Measurements from ENCODE around the gene DMC1. TPM values are rescaled to one million over a fixed set of nuclear protein-coding genes. Genes with fewer than 3 reads are reported as not detected.

DMC1 gene
- total RNA-seq, 4 donors from 2014 or later: 1.1 to 7.2 (median 5.2) TPM; not detected in 1

DNA sequence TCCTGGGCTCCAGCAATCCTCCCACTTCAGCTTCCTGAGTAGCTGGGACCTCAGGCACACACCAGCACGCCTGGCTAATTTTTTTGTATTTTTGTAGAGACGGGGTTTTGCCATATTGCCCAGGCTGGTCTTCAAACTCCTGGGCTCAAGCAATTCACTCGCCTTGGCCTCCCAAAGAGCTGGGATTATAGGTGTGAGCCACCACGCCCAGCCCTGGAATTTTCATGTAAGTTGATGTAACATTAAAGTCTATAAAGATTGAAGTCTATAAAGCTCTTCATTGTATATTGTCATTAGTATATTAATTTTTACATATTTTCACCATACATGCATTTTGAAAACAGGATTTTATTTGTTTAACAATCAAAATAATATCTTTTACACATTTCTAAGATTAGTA, 51.4 kb downstream of the DMC1 start:
- H3K9me3 ChIP-seq: no peaks in the 10 kb centered on the region
- TF ChIP-seq POLR2A (IDR thresholded peaks at IDR 0.05): no peak
- TF ChIP-seq, protein P1, sequence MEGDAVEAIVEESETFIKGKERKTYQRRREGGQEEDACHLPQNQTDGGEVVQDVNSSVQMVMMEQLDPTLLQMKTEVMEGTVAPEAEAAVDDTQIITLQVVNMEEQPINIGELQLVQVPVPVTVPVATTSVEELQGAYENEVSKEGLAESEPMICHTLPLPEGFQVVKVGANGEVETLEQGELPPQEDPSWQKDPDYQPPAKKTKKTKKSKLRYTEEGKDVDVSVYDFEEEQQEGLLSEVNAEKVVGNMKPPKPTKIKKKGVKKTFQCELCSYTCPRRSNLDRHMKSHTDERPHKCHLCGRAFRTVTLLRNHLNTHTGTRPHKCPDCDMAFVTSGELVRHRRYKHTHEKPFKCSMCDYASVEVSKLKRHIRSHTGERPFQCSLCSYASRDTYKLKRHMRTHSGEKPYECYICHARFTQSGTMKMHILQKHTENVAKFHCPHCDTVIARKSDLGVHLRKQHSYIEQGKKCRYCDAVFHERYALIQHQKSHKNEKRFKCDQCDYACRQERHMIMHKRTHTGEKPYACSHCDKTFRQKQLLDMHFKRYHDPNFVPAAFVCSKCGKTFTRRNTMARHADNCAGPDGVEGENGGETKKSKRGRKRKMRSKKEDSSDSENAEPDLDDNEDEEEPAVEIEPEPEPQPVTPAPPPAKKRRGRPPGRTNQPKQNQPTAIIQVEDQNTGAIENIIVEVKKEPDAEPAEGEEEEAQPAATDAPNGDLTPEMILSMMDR (IDR thresholded peaks at IDR 0.05): no peak
- intact Hi-C loops (cut with DNase I): no loop called here
- no peaks in the 10 kb centered on the region for H3K4me1 ChIP-seq
- H3K36me3 ChIP-seq: no peaks in the 10 kb centered on the region
- WGBS, 2 donors: 78 to 86% methylated on average over 4 of the region's 4 CpGs
- H3K27ac ChIP-seq: no peak overlapping the region
- H3K4me3 ChIP-seq: no peak overlapping the region
- no peak for DNase-seq
- H3K27me3 ChIP-seq: no peaks in the 10 kb centered on the region

DNA sequence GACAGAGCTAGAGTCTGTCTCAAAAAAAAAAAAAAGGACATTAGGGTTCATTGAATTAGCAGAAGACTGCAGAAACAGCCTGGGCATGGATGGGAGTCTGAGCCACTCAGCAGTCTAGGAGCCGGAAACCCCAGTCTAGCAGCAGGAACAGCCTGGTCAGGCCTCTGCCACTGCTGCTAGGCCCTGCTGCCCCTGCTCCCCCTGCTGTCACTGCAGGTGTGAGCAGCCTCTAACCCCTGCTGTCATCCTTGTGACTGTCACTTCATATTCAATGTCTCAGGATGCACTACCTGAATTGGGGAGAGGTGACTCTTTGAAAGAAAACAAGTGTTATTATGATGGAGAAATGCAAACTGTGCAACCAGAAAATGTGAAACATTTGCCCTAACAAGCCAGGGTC, 56.9 kb downstream of the DMC1 start:
- WGBS, 2 donors: 78 to 93% methylated on average over 1 of the region's 1 CpG
- no peak for TF ChIP-seq POLR2A (IDR thresholded peaks at IDR 0.05)
- TF ChIP-seq, protein P1 (IDR thresholded peaks at IDR 0.05): peak in 2 of 6 experiments; percentile 7 to 14

DNA sequence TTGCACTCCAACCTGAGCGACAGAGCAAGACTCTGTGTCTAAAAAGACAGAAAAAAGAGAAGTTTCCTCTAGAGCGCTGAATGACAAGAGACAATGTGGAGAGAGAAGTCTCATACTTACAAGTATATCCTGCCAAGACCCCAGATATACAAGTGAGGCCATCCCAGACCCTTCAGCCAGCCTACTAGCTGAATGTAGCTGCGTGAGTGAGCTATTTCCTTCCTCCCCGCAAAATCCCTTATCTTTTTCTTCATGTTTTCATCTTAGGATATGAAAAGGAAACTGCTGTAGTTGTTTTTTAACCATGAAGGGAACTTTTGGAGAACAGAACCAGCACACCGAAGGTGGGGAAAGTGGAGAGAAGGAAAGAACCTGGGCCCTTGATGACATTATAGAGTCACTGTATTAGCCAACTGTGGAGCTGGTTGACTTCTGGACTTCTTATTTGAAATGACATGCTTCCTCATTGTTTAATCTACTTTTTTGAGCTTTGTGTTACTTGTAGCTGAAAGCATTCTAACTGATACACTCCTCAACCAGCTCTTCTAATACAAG, 59.5 kb downstream of the DMC1 start:
- WGBS, 2 donors: 90 to 97% methylated on average over 5 of the region's 5 CpGs
- Histone ChIP-seq H3K27ac (no peak overlapping the region), H3K27me3 (no peaks in the 10 kb centered on the region), H3K4me1 (peaks cover 4 to 9% (median 8%) of the 10 kb centered on the region in 3 donors), H3K9me3 (no peaks in the 10 kb centered on the region), H3K4me3 (no peak overlapping the region), H3K36me3 (no peaks in the 10 kb centered on the region)
- no peak for DNase-seq
- no peak for TF ChIP-seq POLR2A (IDR thresholded peaks at IDR 0.05)
- TF ChIP-seq, protein P1 (IDR thresholded peaks at IDR 0.05): no peak
- intact Hi-C loops (cut with DNase I): no loop called here

More for the DNA sequence above, 56.9 kb downstream of the DMC1 start:
- no peak overlapping the region for H3K27ac ChIP-seq
- H3K4me3 ChIP-seq: no peak overlapping the region
- intact Hi-C loops (cut with DNase I): no loop called here
- no peak for DNase-seq
- no peaks in the 10 kb centered on the region for H3K27me3 ChIP-seq
- no peaks in the 10 kb centered on the region for H3K9me3 ChIP-seq
- no peaks in the 10 kb centered on the region for H3K4me1 ChIP-seq
- H3K36me3 ChIP-seq: no peaks in the 10 kb centered on the region

DNA sequence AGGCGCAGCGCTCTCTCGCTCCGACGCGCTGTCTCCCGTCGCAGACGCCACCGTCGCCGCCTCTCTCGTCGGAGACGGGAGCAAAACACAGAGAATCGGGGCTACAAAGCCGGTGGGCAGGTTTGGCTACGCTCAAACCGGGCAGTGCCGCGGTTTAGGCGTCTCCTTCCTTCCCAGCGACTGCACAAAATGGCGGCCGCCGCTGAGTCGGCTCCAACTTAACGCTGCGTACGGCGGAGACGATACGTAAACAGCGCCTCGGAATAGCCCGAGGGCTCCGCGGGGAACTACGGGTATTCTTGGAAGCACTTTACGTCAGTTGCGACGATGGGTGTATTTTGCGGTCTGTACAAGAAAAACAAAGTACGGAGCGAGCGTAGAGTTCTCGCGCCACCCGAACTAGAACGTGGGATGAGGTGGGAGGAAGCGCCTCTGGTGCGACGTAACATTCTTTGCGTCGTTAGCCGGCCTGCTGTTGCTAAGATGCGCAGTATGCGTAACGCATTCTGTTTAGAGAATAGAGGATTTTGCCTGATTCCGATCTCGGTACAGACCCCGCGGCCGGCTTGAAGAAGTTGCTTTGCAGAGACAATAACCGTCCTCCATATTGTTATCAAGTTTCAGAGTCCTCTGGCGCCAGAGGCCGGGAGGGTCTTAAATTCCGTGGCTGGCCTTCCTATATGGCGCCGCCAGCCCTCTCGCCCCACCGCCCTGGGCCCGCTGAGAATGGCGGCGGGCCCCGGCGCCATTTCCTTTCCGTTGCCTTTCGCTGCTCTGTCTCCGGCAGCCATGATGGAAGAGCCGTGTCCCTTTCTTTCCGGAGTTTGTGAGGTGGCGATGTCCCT, 63.6 kb downstream of the DMC1 start, which contains the start of gene DDX17:
TSS of gene DDX17 (minus strand) at position 194 of the 845 bp plus-strand sequence.
- peak within 1 kb of the TSS; percentile 100 for H3K27ac ChIP-seq
- H3K4me3 ChIP-seq: peak within 1 kb of the TSS; percentile 82 to 98 (median 90)
- H3K9me3 ChIP-seq: no peaks in the 10 kb centered on the region
- H3K36me3 ChIP-seq: peaks cover 0 to 18% (median 0%) of the 10 kb centered on the region in 3 donors
- TF ChIP-seq POLR2A (IDR thresholded peaks at IDR 0.05): peak in 3 of 4 donors; percentile 38 to 56 (median 55)
- TF ChIP-seq, protein P1 (IDR thresholded peaks at IDR 0.05): peak in 3 of 6 experiments; percentile 18 to 35 (median 34)
- intact Hi-C loops (cut with DNase I): no loop called here
- no peaks in the 10 kb centered on the region for H3K27me3 ChIP-seq
- DNase-seq: peak; percentile 87
- 0% methylated on average over 41 to 62 of the region's 83 CpGs for WGBS, 2 donors
- H3K4me1 ChIP-seq: peaks cover 27 to 44% (median 28%) of the 10 kb centered on the region in 3 donors

Data from esophagus squamous epithelium (tissue), 5 donors.